GM12878 (cell line): ENCODE measurements around the gene SH2D6.

ENCODE experiments used
- CEBPB ChIP-seq, 2 experiments: fragments of 150-350 bp in 1 of 2; IDR thresholded peaks; 2 replicates each; pipeline ENCODE4 v1.6.1; 2012 to 2014; ENCODE audit warnings: low read depth in 2 of 2, low read length in 2 of 2, borderline replicate concordance in 1 of 2, inconsistent platforms in 1 of 2
- MTA3 ChIP-seq: IDR thresholded peaks from 2 replicates; pipeline ENCODE4 v1.6.1; 2012; ENCODE audit warnings: low read length, inconsistent platforms, borderline replicate concordance
- POLR2AphosphoS5 ChIP-seq: IDR thresholded peaks from 2 replicates; pipeline ENCODE4 v1.6.1; 2011; ENCODE audit warnings: mild to moderate bottlenecking, low read length, inconsistent platforms
- RB1 ChIP-seq: fragments of 450-650 bp; formaldehyde crosslinking; IDR thresholded peaks from 2 replicates; pipeline ENCODE4 v1.6.1; 2017; ENCODE audit warnings: mild to moderate bottlenecking, borderline replicate concordance
- TCF12 ChIP-seq: IDR thresholded peaks from 2 replicates; pipeline ENCODE4 v1.6.1; 2011; ENCODE audit warnings: low read depth, mild to moderate bottlenecking, low read length
- TCF3 ChIP-seq: IDR thresholded peaks from 2 replicates; pipeline ENCODE4 v1.6.1; 2012; ENCODE audit warnings: low read depth, mild to moderate bottlenecking, low read length, borderline replicate concordance; ENCODE audit not compliant: insufficient read depth
- YY1 ChIP-seq: IDR thresholded peaks from 2 replicates; pipeline ENCODE4 v1.6.1; 2011; ENCODE audit warnings: low read depth, mild to moderate bottlenecking, low read length
- TF ChIP-seq, protein P1 (sequence below): IDR thresholded peaks from 2 replicates; pipeline ENCODE4 v1.6.1; 2011; ENCODE audit warnings: borderline replicate concordance, low read depth, mild to moderate bottlenecking, moderate library complexity, mixed read lengths, low read length; ENCODE audit not compliant: insufficient read depth; ENCODE audit errors: extremely low read length
- TF ChIP-seq, protein P2 (sequence below): IDR thresholded peaks from 2 replicates; pipeline ENCODE4 v1.6.1; 2012; ENCODE audit warnings: low read depth, low read length, improper control_type of control experiment
- TF ChIP-seq, protein P3 (sequence below), 3 experiments: IDR thresholded peaks in 2 of 3; conservative IDR thresholded peaks in 1 of 3; 2 replicates each; pipeline ENCODE4 v1.5.1; 2011; ENCODE audit warnings: low read depth in 3 of 3, low read length in 3 of 3, mild to moderate bottlenecking in 3 of 3, control low read depth in 2 of 3, moderate library complexity in 2 of 3, inconsistent platforms in 1 of 3, mixed read lengths in 1 of 3; ENCODE audit not compliant: control insufficient read depth in 2 of 3, insufficient read depth in 1 of 3; ENCODE audit errors: extremely low read depth in 1 of 3
- TF ChIP-seq, protein P4 (sequence below): IDR thresholded peaks from 2 replicates; pipeline ENCODE4 v1.6.1; 2012; ENCODE audit warnings: low read depth, low read length, improper control_type of control experiment
- TF ChIP-seq, protein P5 (sequence below): IDR thresholded peaks from 2 replicates; pipeline ENCODE4 v1.6.1; 2012; ENCODE audit warnings: low read depth, low read length, improper control_type of control experiment
- TF ChIP-seq, protein P6 (sequence below): IDR thresholded peaks from 2 replicates; pipeline ENCODE4 v1.6.1; 2011; ENCODE audit warnings: mild to moderate bottlenecking, low read depth, low read length, moderate library complexity; ENCODE audit not compliant: insufficient replicate concordance
- TF ChIP-seq, protein P7 (sequence below): IDR thresholded peaks from 2 replicates; pipeline ENCODE4 v1.6.1; 2011; ENCODE audit warnings: low read depth, low read length, improper control_type of control experiment, borderline replicate concordance

DNA sequence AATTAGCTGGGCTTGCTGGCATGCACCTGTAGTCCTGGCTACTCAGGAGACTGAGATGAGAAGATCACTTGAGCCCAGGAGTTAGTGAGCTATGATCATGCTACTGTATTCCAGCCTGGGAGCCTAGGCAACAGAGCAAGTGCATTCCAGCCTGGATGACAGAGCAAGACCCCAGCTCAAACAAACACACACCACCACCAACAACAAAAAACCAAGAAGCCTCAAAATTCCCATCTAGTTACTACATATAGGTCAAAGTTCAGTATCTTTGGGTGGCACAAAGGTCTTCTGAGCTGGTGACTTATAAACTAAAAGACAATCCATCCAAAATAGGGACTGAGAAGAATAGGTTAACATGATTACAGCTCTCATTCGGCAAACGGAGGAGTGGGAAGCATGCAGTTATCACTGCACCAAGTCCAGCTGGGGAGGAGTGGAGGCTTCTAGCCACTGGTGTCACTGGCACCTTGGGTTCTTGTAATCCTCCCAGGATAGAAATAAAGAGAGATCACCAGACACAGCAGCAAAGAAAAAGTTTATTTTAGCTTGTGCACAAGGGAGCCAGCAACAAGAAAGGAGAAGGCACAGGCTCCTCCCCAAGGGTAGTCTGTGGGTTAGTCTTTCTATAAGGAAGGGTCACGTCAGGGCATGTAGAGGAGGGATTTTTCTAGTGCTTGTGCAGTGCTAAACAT lies 57.4 kb downstream of the SH2D6 start:
- TF ChIP-seq, protein P1, sequence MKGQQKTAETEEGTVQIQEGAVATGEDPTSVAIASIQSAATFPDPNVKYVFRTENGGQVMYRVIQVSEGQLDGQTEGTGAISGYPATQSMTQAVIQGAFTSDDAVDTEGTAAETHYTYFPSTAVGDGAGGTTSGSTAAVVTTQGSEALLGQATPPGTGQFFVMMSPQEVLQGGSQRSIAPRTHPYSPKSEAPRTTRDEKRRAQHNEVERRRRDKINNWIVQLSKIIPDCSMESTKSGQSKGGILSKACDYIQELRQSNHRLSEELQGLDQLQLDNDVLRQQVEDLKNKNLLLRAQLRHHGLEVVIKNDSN, result no peak
- TF ChIP-seq, protein P2, sequence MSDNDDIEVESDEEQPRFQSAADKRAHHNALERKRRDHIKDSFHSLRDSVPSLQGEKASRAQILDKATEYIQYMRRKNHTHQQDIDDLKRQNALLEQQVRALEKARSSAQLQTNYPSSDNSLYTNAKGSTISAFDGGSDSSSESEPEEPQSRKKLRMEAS, result no peak
- TF ChIP-seq, protein P3, sequence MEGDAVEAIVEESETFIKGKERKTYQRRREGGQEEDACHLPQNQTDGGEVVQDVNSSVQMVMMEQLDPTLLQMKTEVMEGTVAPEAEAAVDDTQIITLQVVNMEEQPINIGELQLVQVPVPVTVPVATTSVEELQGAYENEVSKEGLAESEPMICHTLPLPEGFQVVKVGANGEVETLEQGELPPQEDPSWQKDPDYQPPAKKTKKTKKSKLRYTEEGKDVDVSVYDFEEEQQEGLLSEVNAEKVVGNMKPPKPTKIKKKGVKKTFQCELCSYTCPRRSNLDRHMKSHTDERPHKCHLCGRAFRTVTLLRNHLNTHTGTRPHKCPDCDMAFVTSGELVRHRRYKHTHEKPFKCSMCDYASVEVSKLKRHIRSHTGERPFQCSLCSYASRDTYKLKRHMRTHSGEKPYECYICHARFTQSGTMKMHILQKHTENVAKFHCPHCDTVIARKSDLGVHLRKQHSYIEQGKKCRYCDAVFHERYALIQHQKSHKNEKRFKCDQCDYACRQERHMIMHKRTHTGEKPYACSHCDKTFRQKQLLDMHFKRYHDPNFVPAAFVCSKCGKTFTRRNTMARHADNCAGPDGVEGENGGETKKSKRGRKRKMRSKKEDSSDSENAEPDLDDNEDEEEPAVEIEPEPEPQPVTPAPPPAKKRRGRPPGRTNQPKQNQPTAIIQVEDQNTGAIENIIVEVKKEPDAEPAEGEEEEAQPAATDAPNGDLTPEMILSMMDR (IDR thresholded peaks at IDR 0.05 in 2 of 3, conservative IDR thresholded peaks at IDR 0.05 in 1 of 3; ENCODE audit: control insufficient read depth in 2 of 3, extremely low read depth in 1 of 3, insufficient read depth in 1 of 3, low read depth in 3 of 3, low read length in 3 of 3), result no peak
- TF ChIP-seq MTA3 (no peak), CEBPB (IDR thresholded peaks at IDR 0.05; ENCODE audit: borderline replicate concordance in 1 of 2, low read depth in 2 of 2, low read length in 2 of 2) (no peak), TCF3 (no peak), RB1 (no peak), TCF12 (no peak), POLR2AphosphoS5 (no peak), YY1 (no peak)
- TF ChIP-seq, protein P4, sequence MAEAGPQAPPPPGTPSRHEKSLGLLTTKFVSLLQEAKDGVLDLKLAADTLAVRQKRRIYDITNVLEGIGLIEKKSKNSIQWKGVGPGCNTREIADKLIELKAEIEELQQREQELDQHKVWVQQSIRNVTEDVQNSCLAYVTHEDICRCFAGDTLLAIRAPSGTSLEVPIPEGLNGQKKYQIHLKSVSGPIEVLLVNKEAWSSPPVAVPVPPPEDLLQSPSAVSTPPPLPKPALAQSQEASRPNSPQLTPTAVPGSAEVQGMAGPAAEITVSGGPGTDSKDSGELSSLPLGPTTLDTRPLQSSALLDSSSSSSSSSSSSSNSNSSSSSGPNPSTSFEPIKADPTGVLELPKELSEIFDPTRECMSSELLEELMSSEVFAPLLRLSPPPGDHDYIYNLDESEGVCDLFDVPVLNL, result no peak
- TF ChIP-seq, protein P5, sequence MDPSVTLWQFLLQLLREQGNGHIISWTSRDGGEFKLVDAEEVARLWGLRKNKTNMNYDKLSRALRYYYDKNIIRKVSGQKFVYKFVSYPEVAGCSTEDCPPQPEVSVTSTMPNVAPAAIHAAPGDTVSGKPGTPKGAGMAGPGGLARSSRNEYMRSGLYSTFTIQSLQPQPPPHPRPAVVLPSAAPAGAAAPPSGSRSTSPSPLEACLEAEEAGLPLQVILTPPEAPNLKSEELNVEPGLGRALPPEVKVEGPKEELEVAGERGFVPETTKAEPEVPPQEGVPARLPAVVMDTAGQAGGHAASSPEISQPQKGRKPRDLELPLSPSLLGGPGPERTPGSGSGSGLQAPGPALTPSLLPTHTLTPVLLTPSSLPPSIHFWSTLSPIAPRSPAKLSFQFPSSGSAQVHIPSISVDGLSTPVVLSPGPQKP, result no peak
- TF ChIP-seq, protein P6, sequence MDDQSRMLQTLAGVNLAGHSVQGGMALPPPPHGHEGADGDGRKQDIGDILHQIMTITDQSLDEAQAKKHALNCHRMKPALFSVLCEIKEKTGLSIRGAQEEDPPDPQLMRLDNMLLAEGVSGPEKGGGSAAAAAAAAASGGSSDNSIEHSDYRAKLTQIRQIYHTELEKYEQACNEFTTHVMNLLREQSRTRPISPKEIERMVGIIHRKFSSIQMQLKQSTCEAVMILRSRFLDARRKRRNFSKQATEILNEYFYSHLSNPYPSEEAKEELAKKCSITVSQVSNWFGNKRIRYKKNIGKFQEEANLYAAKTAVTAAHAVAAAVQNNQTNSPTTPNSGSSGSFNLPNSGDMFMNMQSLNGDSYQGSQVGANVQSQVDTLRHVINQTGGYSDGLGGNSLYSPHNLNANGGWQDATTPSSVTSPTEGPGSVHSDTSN, result no peak
- TF ChIP-seq, protein P7, sequence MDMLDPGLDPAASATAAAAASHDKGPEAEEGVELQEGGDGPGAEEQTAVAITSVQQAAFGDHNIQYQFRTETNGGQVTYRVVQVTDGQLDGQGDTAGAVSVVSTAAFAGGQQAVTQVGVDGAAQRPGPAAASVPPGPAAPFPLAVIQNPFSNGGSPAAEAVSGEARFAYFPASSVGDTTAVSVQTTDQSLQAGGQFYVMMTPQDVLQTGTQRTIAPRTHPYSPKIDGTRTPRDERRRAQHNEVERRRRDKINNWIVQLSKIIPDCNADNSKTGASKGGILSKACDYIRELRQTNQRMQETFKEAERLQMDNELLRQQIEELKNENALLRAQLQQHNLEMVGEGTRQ, result no peak
